ENCODE data around the gene ZNF660.
"Not testable (repeated sequence)": the region's sequence is repeated elsewhere in the genome, so short reads cannot be mapped to it uniquely, and the experiment has no call there.

Gene ZNF660

GRCh38 chr3:44584646-44585501, at the start of gene ZNF660:
Gene ZNF660, plus strand, starts transcription at chr3:44584964. Its CDS starts 9,230 bp downstream, at chr3:44594194.
- peak; percentile 45 for DNase-seq

GRCh38 chr3:44535364-44535763, 49.4 kb upstream of the ZNF660 start:
- DNase-seq, result no peak

- DNase-seq, result not testable (repeated sequence)
Observed at GRCh38 chr3:44544811-44545210, 40.0 kb upstream of the ZNF660 start.

- peak; percentile 40 for DNase-seq
Observed at GRCh38 chr3:44554626-44555592, 29.9 kb upstream of the ZNF660 start, which contains the start of gene ZKSCAN7. Gene ZKSCAN7, plus strand, starts transcription at chr3:44555193. Its CDS starts 1,855 bp downstream, at chr3:44557048.

- peak; percentile 2 for DNase-seq
Observed at GRCh38 chr3:44555723-44556122, 29.0 kb upstream of the ZNF660 start.

GRCh38 chr3:44557074-44557473, 27.7 kb upstream of the ZNF660 start:
- DNase-seq, result no peak

- DNase-seq, result no peak
Observed at GRCh38 chr3:44561076-44561475, 23.7 kb upstream of the ZNF660 start.

GRCh38 chr3:44562147-44562546, 22.6 kb upstream of the ZNF660 start:
- DNase-seq, result no peak

- DNase-seq, result peak; percentile 23
Observed at GRCh38 chr3:44568561-44568960, 16.2 kb upstream of the ZNF660 start.

GRCh38 chr3:44571024-44571423, 13.7 kb upstream of the ZNF660 start:
- no peak for DNase-seq

- no peak for DNase-seq
Observed at GRCh38 chr3:44576613-44577012, 8.2 kb upstream of the ZNF660 start.

GRCh38 chr3:44577354-44577952, 7.3 kb upstream of the ZNF660 start:
- not testable (repeated sequence) for DNase-seq

- not testable (repeated sequence) for DNase-seq
Observed at GRCh38 chr3:44578316-44578715, 6.4 kb upstream of the ZNF660 start.

GRCh38 chr3:44578924-44579515, 5.7 kb upstream of the ZNF660 start:
- not testable (repeated sequence) for DNase-seq

- DNase-seq, result not testable (repeated sequence)
Observed at GRCh38 chr3:44579749-44580148, 5.0 kb upstream of the ZNF660 start.

GRCh38 chr3:44580971-44581370, 3.8 kb upstream of the ZNF660 start:
- not testable (repeated sequence) for DNase-seq

- DNase-seq, result peak; percentile 25
Observed at GRCh38 chr3:44596621-44597020, 11.9 kb downstream of the ZNF660 start.

GRCh38 chr3:44601749-44602148, 17.0 kb downstream of the ZNF660 start:
- DNase-seq, result no peak

GRCh38 chr3:44612678-44613077, 27.9 kb downstream of the ZNF660 start:
- DNase-seq, result no peak

- DNase-seq, result peak; percentile 89
Observed at GRCh38 chr3:44624749-44625480, 40.2 kb downstream of the ZNF660 start, which contains the start of gene ZNF197. Gene ZNF197, plus strand, starts transcription at chr3:44625036. Its CDS starts 4,119 bp downstream, at chr3:44629155.

- no peak for DNase-seq
Observed at GRCh38 chr3:44628716-44629115, 44.0 kb downstream of the ZNF660 start.

GRCh38 chr3:44632193-44632592, 47.4 kb downstream of the ZNF660 start:
- no peak for DNase-seq

Data from HCEC 1CT (cell line).